A549 (cell line): ENCODE measurements around the gene C10orf67.
"Not testable (repeated sequence)": the region's sequence is repeated elsewhere in the genome, so short reads cannot be mapped to it uniquely, and the experiment has no call there.

ENCODE experiments used
- CEBPB ChIP-seq, 2 experiments: fragments of >200 bp in 1 of 2; sonication (Bioruptor Twin) in 1 of 2; formaldehyde crosslinking in 1 of 2; IDR thresholded peaks; 2 replicates each; pipeline ENCODE4 v1.6.1; 2012 to 2016
- CHD2 ChIP-seq: fragments of 150-350 bp; IDR thresholded peaks from 2 replicates; pipeline ENCODE4 v1.6.1; 2014; ENCODE audit warnings: low read length; ENCODE audit not compliant: partially characterized antibody
- CHD4 ChIP-seq: fragments of 200-600 bp; sonication (generic); IDR thresholded peaks from 2 replicates; pipeline ENCODE4 v1.6.1; 2016; ENCODE audit warnings: antibody characterized with exemption, mild to moderate bottlenecking, borderline replicate concordance
- EHF ChIP-seq: fragments of 250-450 bp; sonication (Bioruptor Pico); IDR thresholded peaks from 2 replicates; pipeline ENCODE4 v1.5.0; 2020; ENCODE audit warnings: mild to moderate bottlenecking
- HMGXB4 ChIP-seq: fragments of 250-450 bp; sonication (Bioruptor Pico); IDR thresholded peaks from 2 replicates; pipeline ENCODE4 v1.5.0; 2021; ENCODE audit warnings: mild to moderate bottlenecking, moderate library complexity, borderline replicate concordance
- POLR2A ChIP-seq: IDR thresholded peaks from 2 replicates; pipeline ENCODE4 v1.6.1; 2012; ENCODE audit warnings: mild to moderate bottlenecking, low read length
- REST ChIP-seq: fragments of 200-600 bp; sonication (generic); IDR thresholded peaks from 2 replicates; pipeline ENCODE4 v1.6.1; 2016; ENCODE audit warnings: antibody characterized with exemption, mild to moderate bottlenecking, moderate library complexity
- RFX5 ChIP-seq: fragments of 450-650 bp; IDR thresholded peaks from 2 replicates; pipeline ENCODE4 v1.7.1; 2014; ENCODE audit warnings: antibody characterized with exemption, mild to moderate bottlenecking, moderate library complexity
- SMC3 ChIP-seq: fragments of >200 bp; sonication (Bioruptor Twin); formaldehyde crosslinking; IDR thresholded peaks from 3 replicates; pipeline ENCODE4 v1.6.1; 2018; ENCODE audit warnings: inconsistent platforms
- TF ChIP-seq, protein P1 (sequence below): fragments of >200 bp; sonication (Bioruptor Twin); formaldehyde crosslinking; IDR thresholded peaks from 3 replicates; pipeline ENCODE4 v1.5.1; 2016
- TF ChIP-seq, protein P2 (sequence below): fragments of >200 bp; sonication (Bioruptor Twin); formaldehyde crosslinking; IDR thresholded peaks from 3 replicates; pipeline ENCODE4 v1.6.1; 2016

GRCh38 chr10:23241779-23242178, 102.8 kb downstream of the C10orf67 start:
- TF ChIP-seq CEBPB (IDR thresholded peaks at IDR 0.05); REST; SMC3; HMGXB4 (CRISPR knock-in tag); RFX5; CHD2; POLR2A; EHF (CRISPR knock-in tag); CHD4: not testable (repeated sequence)
- TF ChIP-seq, protein P1, sequence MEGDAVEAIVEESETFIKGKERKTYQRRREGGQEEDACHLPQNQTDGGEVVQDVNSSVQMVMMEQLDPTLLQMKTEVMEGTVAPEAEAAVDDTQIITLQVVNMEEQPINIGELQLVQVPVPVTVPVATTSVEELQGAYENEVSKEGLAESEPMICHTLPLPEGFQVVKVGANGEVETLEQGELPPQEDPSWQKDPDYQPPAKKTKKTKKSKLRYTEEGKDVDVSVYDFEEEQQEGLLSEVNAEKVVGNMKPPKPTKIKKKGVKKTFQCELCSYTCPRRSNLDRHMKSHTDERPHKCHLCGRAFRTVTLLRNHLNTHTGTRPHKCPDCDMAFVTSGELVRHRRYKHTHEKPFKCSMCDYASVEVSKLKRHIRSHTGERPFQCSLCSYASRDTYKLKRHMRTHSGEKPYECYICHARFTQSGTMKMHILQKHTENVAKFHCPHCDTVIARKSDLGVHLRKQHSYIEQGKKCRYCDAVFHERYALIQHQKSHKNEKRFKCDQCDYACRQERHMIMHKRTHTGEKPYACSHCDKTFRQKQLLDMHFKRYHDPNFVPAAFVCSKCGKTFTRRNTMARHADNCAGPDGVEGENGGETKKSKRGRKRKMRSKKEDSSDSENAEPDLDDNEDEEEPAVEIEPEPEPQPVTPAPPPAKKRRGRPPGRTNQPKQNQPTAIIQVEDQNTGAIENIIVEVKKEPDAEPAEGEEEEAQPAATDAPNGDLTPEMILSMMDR, result not testable (repeated sequence)
- TF ChIP-seq, protein P2, sequence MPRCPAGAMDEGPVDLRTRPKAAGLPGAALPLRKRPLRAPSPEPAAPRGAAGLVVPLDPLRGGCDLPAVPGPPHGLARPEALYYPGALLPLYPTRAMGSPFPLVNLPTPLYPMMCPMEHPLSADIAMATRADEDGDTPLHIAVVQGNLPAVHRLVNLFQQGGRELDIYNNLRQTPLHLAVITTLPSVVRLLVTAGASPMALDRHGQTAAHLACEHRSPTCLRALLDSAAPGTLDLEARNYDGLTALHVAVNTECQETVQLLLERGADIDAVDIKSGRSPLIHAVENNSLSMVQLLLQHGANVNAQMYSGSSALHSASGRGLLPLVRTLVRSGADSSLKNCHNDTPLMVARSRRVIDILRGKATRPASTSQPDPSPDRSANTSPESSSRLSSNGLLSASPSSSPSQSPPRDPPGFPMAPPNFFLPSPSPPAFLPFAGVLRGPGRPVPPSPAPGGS, result not testable (repeated sequence)
